NCI-H82 treated with DMSO at 0.1 percent for 48 hours (cell line): ENCODE data around the gene DPCD.
"Not testable (repeated sequence)": the region's sequence is repeated elsewhere in the genome, so short reads cannot be mapped to it uniquely, and the experiment has no call there.

Source experiments
- DNase-seq: peaks from one replicate; lab custom pipeline; 2025; ENCODE audit not compliant: unreplicated experiment; lab: John Stamatoyannopoulos, UW

DPCD gene

GRCh38 chr10:101580486-101581399 lies 7.4 kb upstream of the DPCD start:
- DNase-seq, result no peak

DNA sequence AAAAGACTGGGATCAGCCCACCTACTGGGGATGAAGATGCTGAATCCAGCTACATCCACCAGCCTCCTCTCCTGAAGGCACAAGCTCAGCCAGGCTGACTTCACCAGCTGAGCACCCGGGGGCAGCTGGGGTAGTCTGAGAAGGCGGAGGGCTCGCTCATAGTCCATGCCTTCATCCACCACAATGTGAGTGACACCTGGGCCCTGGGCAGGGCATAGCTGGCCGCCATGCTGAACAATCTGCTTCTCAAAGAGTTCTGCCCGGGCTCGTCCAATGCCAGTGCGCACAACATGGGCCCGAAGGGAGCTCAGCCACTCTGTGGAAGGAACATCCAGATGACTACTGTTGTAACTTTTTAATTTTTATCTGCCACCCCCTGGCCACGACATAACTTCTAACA lies 2.3 kb upstream of the DPCD start:
- no peak for DNase-seq

DNA sequence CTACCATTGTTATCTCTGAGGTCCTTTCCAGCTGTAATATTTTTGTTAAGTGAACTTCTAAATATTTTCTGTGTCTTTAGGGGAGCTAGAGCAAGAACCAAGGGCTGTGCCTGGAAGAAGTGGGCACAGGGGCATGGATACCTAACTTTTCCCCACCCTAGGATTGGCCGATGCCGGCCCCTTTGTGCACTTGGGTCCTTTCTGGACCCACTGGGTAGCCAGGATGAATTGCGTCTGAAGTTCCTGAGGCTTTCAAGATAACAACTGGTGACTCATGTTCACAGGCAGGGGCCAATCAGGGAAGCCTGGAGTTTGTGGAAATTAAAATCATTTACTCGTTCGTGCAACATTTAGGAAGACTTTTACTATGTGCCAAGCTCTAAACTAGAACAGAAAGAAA lies 758 bp downstream of the DPCD start:
- DNase-seq, result no peak

GRCh38 chr10:101593331-101593730 lies 5.2 kb downstream of the DPCD start:
- DNase-seq, result not testable (repeated sequence)

- DNase-seq, result no peak
Observed at GRCh38 chr10:101595591-101596433, 7.7 kb downstream of the DPCD start.

DNA sequence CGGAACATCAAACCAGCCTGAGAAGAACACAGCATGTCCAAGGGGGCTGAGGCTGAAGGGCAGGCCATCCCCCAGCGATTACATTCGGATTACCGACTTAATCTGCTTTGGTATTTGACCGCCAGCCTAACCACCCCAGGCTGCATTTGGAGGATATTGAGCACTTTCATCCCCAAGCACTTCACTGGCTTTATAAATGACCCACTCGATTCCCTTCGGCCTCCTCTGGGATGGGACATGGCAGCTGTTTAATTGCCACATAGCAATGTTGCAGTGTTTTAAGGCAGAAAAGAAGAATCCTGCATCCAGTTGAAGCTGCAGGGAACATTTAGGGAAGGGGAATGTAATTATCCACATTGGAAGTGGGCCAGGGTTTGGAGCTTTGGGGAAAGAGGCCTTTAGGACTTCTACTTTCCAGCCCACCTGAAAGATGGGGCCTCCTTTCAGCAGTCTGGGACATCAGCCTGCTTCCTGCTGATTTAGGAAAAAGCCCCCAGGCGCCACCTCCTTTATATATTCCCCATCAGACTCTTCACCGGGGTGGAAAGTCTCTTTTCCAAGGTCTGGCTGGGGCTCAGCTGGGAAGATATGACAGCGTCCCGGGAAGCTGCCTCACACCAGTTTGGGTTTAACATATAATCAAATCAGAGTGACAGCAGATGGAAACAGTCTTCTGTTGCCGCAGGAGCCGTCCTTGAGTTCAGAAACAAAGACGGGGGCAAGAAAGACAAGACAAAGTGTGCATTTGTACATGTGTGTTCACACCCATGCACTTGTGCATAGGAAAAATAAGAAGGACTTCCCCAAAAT lies 9.2 kb downstream of the DPCD start:
- peak; percentile 68 for DNase-seq

GRCh38 chr10:101601541-101601940 lies 13.4 kb downstream of the DPCD start:
- no peak for DNase-seq

- peak; percentile 57 for DNase-seq
Observed at GRCh38 chr10:101602761-101603398, 14.8 kb downstream of the DPCD start.

GRCh38 chr10:101607124-101607523 lies 19.0 kb downstream of the DPCD start:
- no peak for DNase-seq

DNA sequence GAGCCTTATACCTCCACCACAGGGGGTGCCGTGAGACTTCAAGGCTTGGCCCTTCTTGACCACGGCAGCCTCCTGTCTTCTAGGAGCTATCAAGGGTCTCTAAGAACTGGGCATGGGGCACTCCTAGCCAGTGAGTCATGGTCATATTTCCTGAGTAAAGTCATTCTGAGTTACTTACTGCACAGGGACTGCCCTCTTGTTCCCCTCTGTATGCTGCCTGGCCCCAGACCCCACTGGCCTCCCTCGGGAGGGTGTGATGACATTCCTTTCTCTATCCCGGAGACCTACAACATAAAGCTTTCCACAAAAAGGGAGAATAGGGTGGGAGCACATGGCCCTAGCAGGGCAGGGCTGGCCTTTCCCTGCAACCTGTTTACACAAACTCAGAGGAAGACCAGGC lies 21.4 kb downstream of the DPCD start:
- DNase-seq, result no peak

GRCh38 chr10:101611096-101611905 lies 23.2 kb downstream of the DPCD start:
- DNase-seq, result no peak

GRCh38 chr10:101612086-101612485 lies 24.0 kb downstream of the DPCD start:
- no peak for DNase-seq

GRCh38 chr10:101612872-101613271 lies 24.8 kb downstream of the DPCD start:
- no peak for DNase-seq

DNA sequence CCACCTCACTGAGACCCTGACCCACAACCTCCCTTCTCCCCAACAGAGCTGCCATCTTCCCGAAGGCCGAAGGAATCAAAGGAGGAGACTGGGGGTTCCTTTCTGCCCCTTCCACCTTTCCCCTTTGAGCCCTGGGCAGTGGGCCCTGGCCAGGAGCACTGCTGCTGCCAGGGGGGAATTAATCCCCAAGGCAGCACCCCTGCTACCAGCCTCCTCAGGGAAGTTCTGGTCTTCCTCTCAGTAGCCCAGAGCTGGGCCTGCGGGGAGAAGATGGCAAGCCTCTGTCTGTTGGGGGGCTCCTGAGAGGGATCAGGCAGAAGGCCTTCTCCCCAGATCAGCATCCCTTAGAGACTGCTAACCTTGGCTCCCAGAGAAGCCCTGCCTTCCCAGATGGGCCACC lies 25.5 kb downstream of the DPCD start:
- no peak for DNase-seq

GRCh38 chr10:101614663-101615524 lies 26.8 kb downstream of the DPCD start:
- no peak for DNase-seq

DNA sequence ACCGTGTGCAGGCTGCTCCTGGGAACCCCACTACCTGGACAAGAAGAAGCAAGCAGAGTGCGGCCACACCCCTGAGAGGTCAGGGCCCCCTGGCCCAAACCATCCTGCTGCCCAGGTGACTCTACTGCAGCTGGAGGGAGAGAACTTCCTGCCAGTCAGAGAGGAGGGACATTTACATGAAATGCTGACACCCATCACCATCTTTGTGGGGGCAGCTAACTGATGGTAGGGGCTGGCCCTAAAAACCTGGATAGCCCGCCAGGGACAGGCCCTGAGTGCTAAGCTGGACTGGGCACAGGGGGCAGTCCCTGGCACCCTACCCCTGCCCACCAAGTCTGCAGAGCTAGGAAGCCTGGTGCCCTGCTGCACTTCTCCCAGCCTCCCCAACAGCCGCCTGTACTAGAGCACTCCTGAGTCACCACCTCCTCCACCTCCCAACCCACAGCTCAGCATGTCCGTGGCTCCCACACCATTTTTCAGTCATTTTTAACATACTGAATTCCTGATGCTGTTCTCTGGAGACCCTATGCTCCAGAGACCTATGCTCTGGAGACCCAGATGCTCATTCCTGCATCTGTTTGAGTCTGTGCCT lies 27.5 kb downstream of the DPCD start:
- no peak for DNase-seq

GRCh38 chr10:101616415-101617101 lies 28.4 kb downstream of the DPCD start:
- DNase-seq, result no peak
